ENCODE data around the gene LRIF1.

DNA sequence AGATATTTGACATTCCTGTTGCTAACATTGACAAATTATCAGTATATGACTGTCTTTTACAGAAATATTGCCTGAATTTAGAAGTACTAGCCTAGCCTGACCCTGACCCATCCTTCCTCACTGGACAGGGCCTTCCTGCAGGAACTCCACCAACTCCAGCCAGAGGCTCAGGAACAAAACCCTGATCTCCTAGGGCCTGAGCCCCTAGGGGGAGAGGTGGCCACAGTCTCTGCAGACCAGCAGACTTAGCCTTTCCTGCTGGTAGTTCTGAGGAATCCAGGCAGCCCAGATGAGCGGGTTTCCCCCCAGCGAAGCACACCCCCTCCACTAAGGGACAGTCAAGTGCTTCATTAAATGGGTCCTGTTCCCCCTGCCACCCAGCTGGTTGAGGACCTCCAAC lies 44.3 kb upstream of the LRIF1 start:
- no peak for TF ChIP-seq POLR2A (IDR thresholded peaks at IDR 0.05)
- TF ChIP-seq, protein P1, sequence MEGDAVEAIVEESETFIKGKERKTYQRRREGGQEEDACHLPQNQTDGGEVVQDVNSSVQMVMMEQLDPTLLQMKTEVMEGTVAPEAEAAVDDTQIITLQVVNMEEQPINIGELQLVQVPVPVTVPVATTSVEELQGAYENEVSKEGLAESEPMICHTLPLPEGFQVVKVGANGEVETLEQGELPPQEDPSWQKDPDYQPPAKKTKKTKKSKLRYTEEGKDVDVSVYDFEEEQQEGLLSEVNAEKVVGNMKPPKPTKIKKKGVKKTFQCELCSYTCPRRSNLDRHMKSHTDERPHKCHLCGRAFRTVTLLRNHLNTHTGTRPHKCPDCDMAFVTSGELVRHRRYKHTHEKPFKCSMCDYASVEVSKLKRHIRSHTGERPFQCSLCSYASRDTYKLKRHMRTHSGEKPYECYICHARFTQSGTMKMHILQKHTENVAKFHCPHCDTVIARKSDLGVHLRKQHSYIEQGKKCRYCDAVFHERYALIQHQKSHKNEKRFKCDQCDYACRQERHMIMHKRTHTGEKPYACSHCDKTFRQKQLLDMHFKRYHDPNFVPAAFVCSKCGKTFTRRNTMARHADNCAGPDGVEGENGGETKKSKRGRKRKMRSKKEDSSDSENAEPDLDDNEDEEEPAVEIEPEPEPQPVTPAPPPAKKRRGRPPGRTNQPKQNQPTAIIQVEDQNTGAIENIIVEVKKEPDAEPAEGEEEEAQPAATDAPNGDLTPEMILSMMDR (IDR thresholded peaks at IDR 0.05) = no peak

All from Peyer's patch (tissue), 4 donors.